Measurements from ENCODE around the gene CFAP47.

- TF ChIP-seq ZNF316 (IDR thresholded peaks at IDR 0.05) (no peak), HMGXB4 (CRISPR knock-in tag; IDR thresholded peaks at IDR 0.05) (no peak), EHMT2 (IDR thresholded peaks at IDR 0.05) (no peak), CTCF (IDR thresholded peaks at IDR 0.05 in 2 of 3, conservative IDR thresholded peaks at IDR 0.05 in 1 of 3; ENCODE audit: insufficient read depth in 2 of 3, low read depth in 1 of 3, low read length in 3 of 3) (no peak), RBBP5 (IDR thresholded peaks at IDR 0.05; ENCODE audit: borderline replicate concordance, insufficient read depth, low read length, poor library complexity, severe bottlenecking) (no peak), BHLHE40 (IDR thresholded peaks at IDR 0.05; ENCODE audit: low read length) (no peak), EGR1 (conservative IDR thresholded peaks at IDR 0.05) (no peak), EZH2 (IDR thresholded peaks at IDR 0.05; ENCODE audit: borderline replicate concordance, low read depth, low read length) (no peak)
Measured at GRCh38 chrX:36159254-36159653, 239.7 kb downstream of the CFAP47 start.

Measured in K562 (cell line).